K562 (cell line): Measurements from ENCODE around the gene TMSB4X. TPM values are rescaled to one million over a fixed set of nuclear protein-coding genes. Genes with fewer than 3 reads are reported as not detected.
A peak's percentile ranks its signal among the peaks of the same experiment; 100 is the strongest.

ENCODE experiments used
- DMBX1 ChIP-seq: fragments of 250-450 bp; sonication (Bioruptor Pico); IDR thresholded peaks from 2 replicates; pipeline ENCODE4 v1.8.0; 2022; ENCODE audit warnings: inconsistent platforms, mild to moderate bottlenecking, moderate library complexity, borderline replicate concordance
- ESRRA ChIP-seq: fragments of 450-650 bp; IDR thresholded peaks from 2 replicates; pipeline ENCODE4 v1.6.1; 2014; ENCODE audit warnings: low read depth, mild to moderate bottlenecking, moderate library complexity, borderline replicate concordance
- ETV1 ChIP-seq: fragments of 450-650 bp; conservative IDR thresholded peaks from 2 replicates; pipeline ENCODE4 v1.6.1; 2016; ENCODE audit warnings: missing genetic modification characterization, control low read depth, low read depth, missing compliant biosample characterization
- MEF2D ChIP-seq: conservative IDR thresholded peaks from 2 replicates; pipeline ENCODE4 v1.6.1; 2016; ENCODE audit warnings: low read depth, missing genetic modification characterization, missing compliant biosample characterization
- POLR3G ChIP-seq: IDR thresholded peaks from 2 replicates; pipeline ENCODE4 v1.6.1; 2011; ENCODE audit not compliant: insufficient read length, insufficient replicate concordance; ENCODE audit errors: extremely low read depth
- PPARD ChIP-seq: fragments of 250-450 bp; sonication (Bioruptor Pico); IDR thresholded peaks from 2 replicates; pipeline ENCODE4 v1.8.0; 2022; ENCODE audit warnings: inconsistent platforms, mild to moderate bottlenecking, moderate library complexity
- RBM14 ChIP-seq: fragments of 200-400 bp; formaldehyde crosslinking; IDR thresholded peaks from 2 replicates; pipeline ENCODE4 v1.6.1; 2018; ENCODE audit warnings: low read depth, mild to moderate bottlenecking, low read length, moderate library complexity, borderline replicate concordance; ENCODE audit not compliant: insufficient read depth
- ZBTB26 ChIP-seq: fragments of 450-650 bp; formaldehyde crosslinking; IDR thresholded peaks from 2 replicates; pipeline ENCODE4 v1.4.0; 2022; ENCODE audit warnings: missing genetic modification characterization
- ZC3H4 ChIP-seq: sonication (generic); formaldehyde crosslinking; IDR thresholded peaks from 2 replicates; pipeline ENCODE4 v1.9.0; 2021; ENCODE audit warnings: missing genetic modification reagents, borderline replicate concordance
- ZNF507 ChIP-seq: conservative IDR thresholded peaks from 2 replicates; pipeline ENCODE4 v1.6.1; 2017; ENCODE audit warnings: missing genetic modification characterization, missing compliant biosample characterization
- ZNF696 ChIP-seq: fragments of 250-450 bp; sonication (Bioruptor Pico); conservative IDR thresholded peaks from 2 replicates; pipeline ENCODE4 v1.4.0; 2020; ENCODE audit warnings: mild to moderate bottlenecking, moderate library complexity
- polyA plus RNA-seq, 8 experiments: library from polyadenylated mRNA; depleted of rRNA in 4 of 8; stranded (reverse) in 5 of 8; unstranded in 3 of 8; fragments of >200 nt; fragmentation: Nextera tagmentation in 2 of 8; fragmentation: Illumina TruSeq in 1 of 8; extraction: Ambion mirVana in 2 of 8; extraction: Trizol in 1 of 8; gene quantifications; 2 replicates each; pipeline versions ENCODE4 v1.2.1 to v1.2.3, GENCODE V29; 2011 to 2014; ENCODE audit warnings: inconsistent platforms in 1 of 8, missing spikeins in 1 of 8
- total RNA-seq, 7 experiments: library from RNA; depleted of rRNA in 6 of 7; stranded (reverse); fragments of >200 nt in 6 of 7; fragmentation: Illumina TruSeq in 2 of 7; extraction: Trizol in 2 of 7; gene quantifications; 2 replicates each; pipeline versions ENCODE4 v1.2.1 to v1.2.3, GENCODE V29; 2011 to 2021; ENCODE audit warnings: low replicate concordance in 1 of 7
- TF ChIP-seq, protein P1 (sequence below): fragments of 250-450 bp; sonication (Bioruptor Pico); IDR thresholded peaks from 2 replicates; pipeline ENCODE4 v1.4.0; 2020
- TF ChIP-seq, protein P2 (sequence below), 3 experiments: fragments of 200-800 bp in 1 of 3; fragments of 250-450 bp in 1 of 3; fragments of 450-650 bp in 1 of 3; sonication (Bioruptor Pico) in 1 of 3; sonication (Bioruptor generic) in 1 of 3; formaldehyde crosslinking in 1 of 3; IDR thresholded peaks; 2 replicates each; pipeline versions ENCODE4 v1.6.1 to v1.8.0; 2016 to 2022; ENCODE audit warnings: mild to moderate bottlenecking in 2 of 3, missing genetic modification characterization in 2 of 3, missing compliant biosample characterization in 1 of 3, moderate library complexity in 1 of 3

Gene TMSB4X
- total and polyA plus RNA-seq, 9 of the 15 experiments (the other 6 are each of a cell fraction or from before 2014, with no cell fraction given), result 1,035 to 2,035 (median 1,529) TPM

- no peak for TF ChIP-seq ETV1 (tag)
- TF ChIP-seq, protein P1, sequence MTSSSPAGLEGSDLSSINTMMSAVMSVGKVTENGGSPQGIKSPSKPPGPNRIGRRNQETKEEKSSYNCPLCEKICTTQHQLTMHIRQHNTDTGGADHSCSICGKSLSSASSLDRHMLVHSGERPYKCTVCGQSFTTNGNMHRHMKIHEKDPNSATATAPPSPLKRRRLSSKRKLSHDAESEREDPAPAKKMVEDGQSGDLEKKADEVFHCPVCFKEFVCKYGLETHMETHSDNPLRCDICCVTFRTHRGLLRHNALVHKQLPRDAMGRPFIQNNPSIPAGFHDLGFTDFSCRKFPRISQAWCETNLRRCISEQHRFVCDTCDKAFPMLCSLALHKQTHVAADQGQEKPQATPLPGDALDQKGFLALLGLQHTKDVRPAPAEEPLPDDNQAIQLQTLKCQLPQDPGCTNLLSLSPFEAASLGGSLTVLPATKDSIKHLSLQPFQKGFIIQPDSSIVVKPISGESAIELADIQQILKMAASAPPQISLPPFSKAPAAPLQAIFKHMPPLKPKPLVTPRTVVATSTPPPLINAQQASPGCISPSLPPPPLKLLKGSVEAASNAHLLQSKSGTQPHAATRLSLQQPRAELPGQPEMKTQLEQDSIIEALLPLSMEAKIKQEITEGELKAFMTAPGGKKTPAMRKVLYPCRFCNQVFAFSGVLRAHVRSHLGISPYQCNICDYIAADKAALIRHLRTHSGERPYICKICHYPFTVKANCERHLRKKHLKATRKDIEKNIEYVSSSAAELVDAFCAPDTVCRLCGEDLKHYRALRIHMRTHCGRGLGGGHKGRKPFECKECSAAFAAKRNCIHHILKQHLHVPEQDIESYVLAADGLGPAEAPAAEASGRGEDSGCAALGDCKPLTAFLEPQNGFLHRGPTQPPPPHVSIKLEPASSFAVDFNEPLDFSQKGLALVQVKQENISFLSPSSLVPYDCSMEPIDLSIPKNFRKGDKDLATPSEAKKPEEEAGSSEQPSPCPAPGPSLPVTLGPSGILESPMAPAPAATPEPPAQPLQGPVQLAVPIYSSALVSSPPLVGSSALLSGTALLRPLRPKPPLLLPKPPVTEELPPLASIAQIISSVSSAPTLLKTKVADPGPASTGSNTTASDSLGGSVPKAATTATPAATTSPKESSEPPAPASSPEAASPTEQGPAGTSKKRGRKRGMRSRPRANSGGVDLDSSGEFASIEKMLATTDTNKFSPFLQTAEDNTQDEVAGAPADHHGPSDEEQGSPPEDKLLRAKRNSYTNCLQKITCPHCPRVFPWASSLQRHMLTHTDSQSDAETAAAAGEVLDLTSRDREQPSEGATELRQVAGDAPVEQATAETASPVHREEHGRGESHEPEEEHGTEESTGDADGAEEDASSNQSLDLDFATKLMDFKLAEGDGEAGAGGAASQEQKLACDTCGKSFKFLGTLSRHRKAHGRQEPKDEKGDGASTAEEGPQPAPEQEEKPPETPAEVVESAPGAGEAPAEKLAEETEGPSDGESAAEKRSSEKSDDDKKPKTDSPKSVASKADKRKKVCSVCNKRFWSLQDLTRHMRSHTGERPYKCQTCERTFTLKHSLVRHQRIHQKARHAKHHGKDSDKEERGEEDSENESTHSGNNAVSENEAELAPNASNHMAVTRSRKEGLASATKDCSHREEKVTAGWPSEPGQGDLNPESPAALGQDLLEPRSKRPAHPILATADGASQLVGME (CRISPR knock-in tag), result no peak
- no peak for TF ChIP-seq ZC3H4
- no peak for TF ChIP-seq ZBTB26 (CRISPR knock-in tag)
- 0 out of 2 replicates have a peak, but pooled peaks have one; percentile 39 for TF ChIP-seq DMBX1 (CRISPR knock-in tag)
- no peak for TF ChIP-seq ESRRA
- TF ChIP-seq, protein P2, sequence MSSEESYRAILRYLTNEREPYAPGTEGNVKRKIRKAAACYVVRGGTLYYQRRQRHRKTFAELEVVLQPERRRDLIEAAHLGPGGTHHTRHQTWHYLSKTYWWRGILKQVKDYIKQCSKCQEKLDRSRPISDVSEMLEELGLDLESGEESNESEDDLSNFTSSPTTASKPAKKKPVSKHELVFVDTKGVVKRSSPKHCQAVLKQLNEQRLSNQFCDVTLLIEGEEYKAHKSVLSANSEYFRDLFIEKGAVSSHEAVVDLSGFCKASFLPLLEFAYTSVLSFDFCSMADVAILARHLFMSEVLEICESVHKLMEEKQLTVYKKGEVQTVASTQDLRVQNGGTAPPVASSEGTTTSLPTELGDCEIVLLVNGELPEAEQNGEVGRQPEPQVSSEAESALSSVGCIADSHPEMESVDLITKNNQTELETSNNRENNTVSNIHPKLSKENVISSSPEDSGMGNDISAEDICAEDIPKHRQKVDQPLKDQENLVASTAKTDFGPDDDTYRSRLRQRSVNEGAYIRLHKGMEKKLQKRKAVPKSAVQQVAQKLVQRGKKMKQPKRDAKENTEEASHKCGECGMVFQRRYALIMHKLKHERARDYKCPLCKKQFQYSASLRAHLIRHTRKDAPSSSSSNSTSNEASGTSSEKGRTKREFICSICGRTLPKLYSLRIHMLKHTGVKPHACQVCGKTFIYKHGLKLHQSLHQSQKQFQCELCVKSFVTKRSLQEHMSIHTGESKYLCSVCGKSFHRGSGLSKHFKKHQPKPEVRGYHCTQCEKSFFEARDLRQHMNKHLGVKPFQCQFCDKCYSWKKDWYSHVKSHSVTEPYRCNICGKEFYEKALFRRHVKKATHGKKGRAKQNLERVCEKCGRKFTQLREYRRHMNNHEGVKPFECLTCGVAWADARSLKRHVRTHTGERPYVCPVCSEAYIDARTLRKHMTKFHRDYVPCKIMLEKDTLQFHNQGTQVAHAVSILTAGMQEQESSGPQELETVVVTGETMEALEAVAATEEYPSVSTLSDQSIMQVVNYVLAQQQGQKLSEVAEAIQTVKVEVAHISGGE (CRISPR knock-in tag; IDR thresholded peaks at IDR 0.05), result no peak
- no peak for TF ChIP-seq PPARD (CRISPR knock-in tag)
- no peak for TF ChIP-seq ZNF507 (tag)
- TF ChIP-seq RBM14, result no peak
- no peak for TF ChIP-seq MEF2D (tag)
- no peak for TF ChIP-seq ZNF696 (CRISPR knock-in tag)
- TF ChIP-seq POLR3G, result no peak
Measured at GRCh38 chrX:12946838-12947544, 27.9 kb upstream of the TMSB4X start (continued).
